Spleen (tissue), 11 donors: ENCODE data around the gene VLDLR. TPM values are rescaled to one million over a fixed set of nuclear protein-coding genes. Genes with fewer than 3 reads are reported as not detected.

Experiments used
- DNase-seq: peaks from one replicate; pipeline ENCODE4 v3.0.0-alpha.2; 2020
- H3K27ac ChIP-seq, 8 donors: fragments of 200-600 bp; sonication (generic) in 7 of 8; 1 replicate in 4 of 8; 2 replicates in 4 of 8; pipeline versions ENCODE4 v1.5.0 to v1.8.0; 2016 to 2021; ENCODE audit warnings: inconsistent platforms in 4 of 8, mild to moderate bottlenecking in 4 of 8, moderate library complexity in 1 of 8
- H3K27me3 ChIP-seq, 7 donors: fragments of 200-600 bp; sonication (generic) in 6 of 7; replicated peaks in 1 of 7; 1 replicate in 4 of 7; 2 replicates in 3 of 7; pipeline versions ENCODE4 v1.5.0 to v1.8.0; 2016 to 2021; ENCODE audit warnings: inconsistent platforms in 3 of 7, mild to moderate bottlenecking in 1 of 7
- H3K36me3 ChIP-seq, 6 donors: fragments of 200-600 bp; sonication (generic) in 5 of 6; 1 replicate in 4 of 6; 2 replicates in 2 of 6; pipeline versions ENCODE4 v1.5.0 to v1.8.0; 2016 to 2021; ENCODE audit warnings: inconsistent platforms in 2 of 6
- H3K4me1 ChIP-seq, 6 donors: fragments of 200-600 bp; sonication (generic) in 5 of 6; 1 replicate in 3 of 6; 2 replicates in 3 of 6; pipeline versions ENCODE4 v1.5.0 to v1.8.0; 2016 to 2021; ENCODE audit warnings: inconsistent platforms in 3 of 6
- H3K4me3 ChIP-seq, 8 donors: fragments of 200-600 bp; sonication (generic) in 7 of 8; 1 replicate in 4 of 8; 2 replicates in 4 of 8; pipeline versions ENCODE4 v1.5.0 to v1.8.0; 2016 to 2021; ENCODE audit warnings: inconsistent platforms in 4 of 8, mild to moderate bottlenecking in 4 of 8, moderate library complexity in 2 of 8
- H3K9me3 ChIP-seq, 8 donors: fragments of 200-600 bp; sonication (generic) in 7 of 8; 1 replicate in 4 of 8; 2 replicates in 4 of 8; pipeline versions ENCODE4 v1.5.0 to v1.8.0; 2016 to 2021; ENCODE audit warnings: inconsistent platforms in 4 of 8
- POLR2A ChIP-seq, 3 donors: fragments of 450-650 bp; IDR thresholded peaks; one replicate each; pipeline ENCODE4 v1.5.1; 2017; ENCODE audit warnings: antibody characterized with exemption in 3 of 3, mild to moderate bottlenecking in 1 of 3
- POLR2AphosphoS5 ChIP-seq, 3 donors: sonication (generic); formaldehyde crosslinking; IDR thresholded peaks; one replicate each; pipeline ENCODE4 v1.5.1; 2017; ENCODE audit warnings: antibody characterized with exemption in 3 of 3
- WGBS, 5 donors: extraction: QIAGEN DNeasy Blood & Tissue Kit in 3 of 5; methylation state at CpG; one replicate each; pipeline versions ENCODE4 v1.1.5 to v1.1.7; 2013 to 2018; 5-methylcytosine and 5-hydroxymethylcytosine counted together
- intact Hi-C: fragments of 100-400 bp; cut with DNase I; formaldehyde crosslinking; loops from one replicate; pipeline ENCODE4 v1.15.0; 2023; ENCODE audit warnings: low total_unique reads
- polyA plus RNA-seq, 3 donors: library from polyadenylated mRNA; stranded (reverse); fragments of 200-250 nt; gene quantifications; one replicate each; pipeline ENCODE4 v1.2.1, GENCODE V29; 2013
- total RNA-seq, 7 donors: library from RNA; depleted of rRNA in 3 of 7; stranded (reverse); fragments of >200 nt in 3 of 7; fragmentation: NEBNext Ultra II Directional in 4 of 7; extraction: Animal tissue kit (Norgen Biotek cat#: 25700) in 4 of 7; gene quantifications; one replicate each; pipeline versions ENCODE4 v1.1.0 to v1.2.1, GENCODE V29; 2016 to 2021
- TF ChIP-seq, protein P1 (sequence below), 11 experiments: fragments of 200-600 bp in 7 of 11; fragments of 450-650 bp in 4 of 11; sonication (generic) in 4 of 11; IDR thresholded peaks in 8 of 11; conservative IDR thresholded peaks in 3 of 11; 1 replicate in 7 of 11; 2 replicates in 4 of 11; pipeline versions ENCODE4 v1.4.0 to v1.8.0; 2016 to 2021; ENCODE audit warnings: antibody characterized with exemption in 11 of 11, inconsistent platforms in 4 of 11, mild to moderate bottlenecking in 1 of 11
- donor health status: healthy with polysubstance abuse.
- donor health status: DM: no; HTN: no; CAD: no; lungs with moderate emphysema.
- donor health status: DM: no; HTN: no; CAD: no.
- donor health status: Bipolar disorder and iron deficiency.
- donor health status: healthy.
- donor health status: DM: no; HTN: no; CAD: no.
- donor health status: DM: yes; HTN: yes; CAD: no.

Gene VLDLR
- total and polyA plus RNA-seq, 10 donors: 1.3 to 32.6 (median 8.7) TPM

- intact Hi-C loops: no loop called here
- TF ChIP-seq, protein P1, sequence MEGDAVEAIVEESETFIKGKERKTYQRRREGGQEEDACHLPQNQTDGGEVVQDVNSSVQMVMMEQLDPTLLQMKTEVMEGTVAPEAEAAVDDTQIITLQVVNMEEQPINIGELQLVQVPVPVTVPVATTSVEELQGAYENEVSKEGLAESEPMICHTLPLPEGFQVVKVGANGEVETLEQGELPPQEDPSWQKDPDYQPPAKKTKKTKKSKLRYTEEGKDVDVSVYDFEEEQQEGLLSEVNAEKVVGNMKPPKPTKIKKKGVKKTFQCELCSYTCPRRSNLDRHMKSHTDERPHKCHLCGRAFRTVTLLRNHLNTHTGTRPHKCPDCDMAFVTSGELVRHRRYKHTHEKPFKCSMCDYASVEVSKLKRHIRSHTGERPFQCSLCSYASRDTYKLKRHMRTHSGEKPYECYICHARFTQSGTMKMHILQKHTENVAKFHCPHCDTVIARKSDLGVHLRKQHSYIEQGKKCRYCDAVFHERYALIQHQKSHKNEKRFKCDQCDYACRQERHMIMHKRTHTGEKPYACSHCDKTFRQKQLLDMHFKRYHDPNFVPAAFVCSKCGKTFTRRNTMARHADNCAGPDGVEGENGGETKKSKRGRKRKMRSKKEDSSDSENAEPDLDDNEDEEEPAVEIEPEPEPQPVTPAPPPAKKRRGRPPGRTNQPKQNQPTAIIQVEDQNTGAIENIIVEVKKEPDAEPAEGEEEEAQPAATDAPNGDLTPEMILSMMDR (IDR thresholded peaks at IDR 0.05 in 8 of 11, conservative IDR thresholded peaks at IDR 0.05 in 3 of 11): peak in 2 of 11 experiments; percentile 13 to 16
- no peak for TF ChIP-seq POLR2AphosphoS5 (IDR thresholded peaks at IDR 0.05)
- H3K4me3 ChIP-seq: no peak overlapping the region
- no peak overlapping the region for H3K27ac ChIP-seq
- no peaks in the 10 kb centered on the region for H3K36me3 ChIP-seq
- H3K9me3 ChIP-seq: peaks cover 0 to 14% (median 7%) of the 10 kb centered on the region in 8 donors
- no peaks in the 10 kb centered on the region for H3K4me1 ChIP-seq
- no peaks in the 10 kb centered on the region for H3K27me3 ChIP-seq
- WGBS, 5 donors: 69 to 78% (median 72%) methylated on average over 1 of the region's 1 CpG
- DNase-seq: no peak
These were observed 24.1 kb upstream of the VLDLR start for GRCh38 chr9:2597483-2597882.

DNA sequence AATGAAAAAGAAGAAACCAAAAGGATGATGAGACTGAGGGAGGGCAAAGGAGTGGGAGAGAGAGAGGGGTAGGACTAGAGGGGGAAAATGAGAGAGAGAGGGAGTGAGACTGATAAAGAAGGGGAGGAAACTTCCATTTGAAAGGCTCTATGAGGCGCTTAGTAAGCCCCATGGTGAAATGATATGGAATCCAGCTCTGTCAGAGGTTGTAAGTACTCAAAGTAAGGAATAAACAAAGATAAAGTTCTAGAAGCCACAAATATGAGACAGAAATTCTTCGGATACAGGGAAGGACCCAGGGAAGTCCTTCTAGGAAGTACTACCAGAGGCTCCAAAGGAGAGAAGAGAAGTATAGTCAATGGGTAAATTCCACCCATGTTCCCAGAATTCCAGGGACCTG, 21.7 kb upstream of the VLDLR start:
- Histone ChIP-seq H3K4me3 (no peak overlapping the region), H3K36me3 (no peaks in the 10 kb centered on the region)

GRCh38 chr9:2600307-2600706, 21.3 kb upstream of the VLDLR start:
- intact Hi-C loops: no loop called here
- no peak overlapping the region for H3K27ac ChIP-seq
- TF ChIP-seq POLR2A (IDR thresholded peaks at IDR 0.05) (no peak), POLR2AphosphoS5 (IDR thresholded peaks at IDR 0.05) (no peak)
- WGBS, 5 donors: 79 to 96% (median 84%) methylated on average over 2 of the region's 2 CpGs
- H3K27me3 ChIP-seq: no peaks in the 10 kb centered on the region
- H3K4me3 ChIP-seq: no peak overlapping the region
- DNase-seq: no peak
- H3K4me1 ChIP-seq: no peaks in the 10 kb centered on the region
- no peaks in the 10 kb centered on the region for H3K9me3 ChIP-seq
- no peaks in the 10 kb centered on the region for H3K36me3 ChIP-seq

More for the DNA sequence above, 21.7 kb upstream of the VLDLR start:
- TF ChIP-seq, protein P1 (IDR thresholded peaks at IDR 0.05 in 8 of 11, conservative IDR thresholded peaks at IDR 0.05 in 3 of 11): no peak
- 55 to 90% (median 85%) methylated on average over 2 of the region's 2 CpGs for WGBS, 5 donors
- Histone ChIP-seq H3K4me1 (no peaks in the 10 kb centered on the region), H3K27me3 (no peaks in the 10 kb centered on the region), H3K9me3 (no peaks in the 10 kb centered on the region), H3K27ac (no peak overlapping the region)
- intact Hi-C loops: no loop called here
- no peak for DNase-seq

DNA sequence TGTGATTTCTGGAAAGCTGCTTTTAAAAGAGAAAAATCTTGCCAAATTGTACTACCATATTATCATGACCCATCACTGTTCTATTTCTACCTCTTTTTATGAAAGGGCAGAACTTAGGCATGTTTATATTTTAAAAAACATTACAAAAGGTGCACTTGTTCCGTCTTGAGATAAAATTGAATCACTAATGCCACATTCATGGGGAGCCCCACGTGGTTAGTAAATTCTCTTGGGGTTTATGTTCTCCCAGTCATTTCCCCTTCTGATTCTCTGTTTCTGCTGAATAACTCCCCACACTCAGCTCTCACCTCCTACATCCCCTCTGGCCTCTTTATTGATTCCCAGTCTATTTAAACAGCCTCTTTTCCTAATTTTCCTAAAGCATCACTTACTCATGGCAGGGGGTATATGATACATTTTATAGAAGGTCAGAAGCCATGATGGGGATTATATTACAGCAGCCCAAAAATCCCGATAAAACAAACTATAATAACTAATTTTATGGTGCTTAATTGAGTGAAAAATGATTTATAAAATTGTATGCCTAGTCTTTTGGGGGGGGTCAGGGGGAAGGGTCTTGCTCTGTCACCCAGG, 19.7 kb upstream of the VLDLR start:
- Histone ChIP-seq H3K9me3 (no peaks in the 10 kb centered on the region), H3K27me3 (no peaks in the 10 kb centered on the region), H3K4me1 (no peaks in the 10 kb centered on the region), H3K4me3 (no peak overlapping the region), H3K36me3 (no peaks in the 10 kb centered on the region), H3K27ac (no peak overlapping the region)
- no peak for DNase-seq
- intact Hi-C loops: no loop called here
- TF ChIP-seq, protein P1 (IDR thresholded peaks at IDR 0.05 in 8 of 11, conservative IDR thresholded peaks at IDR 0.05 in 3 of 11): no peak
- no peak for TF ChIP-seq POLR2AphosphoS5 (IDR thresholded peaks at IDR 0.05)
- TF ChIP-seq POLR2A (IDR thresholded peaks at IDR 0.05): no peak
- WGBS, 5 donors: 54 to 68% (median 61%) methylated on average over 3 of the region's 3 CpGs

DNA sequence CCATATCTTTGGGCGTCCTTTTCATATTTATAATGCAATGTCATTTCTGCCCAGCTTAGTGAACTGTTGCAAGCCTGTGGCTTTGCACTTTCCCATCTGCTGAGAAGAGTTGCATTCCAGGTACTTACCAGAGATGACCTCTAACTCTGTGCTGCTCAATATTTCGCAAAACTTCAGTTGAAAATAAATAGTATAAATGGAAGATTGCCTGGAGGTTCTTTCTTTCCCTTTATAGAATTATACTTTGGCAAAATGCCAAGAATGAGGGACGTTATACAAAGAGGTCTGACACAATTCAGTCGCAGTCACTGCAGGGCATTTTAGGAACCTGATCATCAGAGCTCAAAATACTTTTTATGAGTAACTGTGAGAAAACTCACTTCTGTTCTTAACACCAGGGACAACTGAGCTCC, 18.9 kb upstream of the VLDLR start:
- Histone ChIP-seq H3K36me3 (no peaks in the 10 kb centered on the region), H3K4me1 (no peaks in the 10 kb centered on the region), H3K27me3 (no peaks in the 10 kb centered on the region), H3K9me3 (no peaks in the 10 kb centered on the region), H3K4me3 (no peak overlapping the region), H3K27ac (no peak overlapping the region)
- WGBS, 5 donors: 21 to 41% (median 23%) methylated on average over 4 of the region's 4 CpGs
- no peak for TF ChIP-seq POLR2AphosphoS5 (IDR thresholded peaks at IDR 0.05)
- TF ChIP-seq POLR2A (IDR thresholded peaks at IDR 0.05): no peak
- TF ChIP-seq, protein P1 (IDR thresholded peaks at IDR 0.05 in 8 of 11, conservative IDR thresholded peaks at IDR 0.05 in 3 of 11): no peak
- no peak for DNase-seq
- intact Hi-C loops: no loop called here
